HG03196 (cell line): Measurements from ENCODE around the gene CMTM5.
"Not testable (repeated sequence)": the region's sequence is repeated elsewhere in the genome, so short reads cannot be mapped to it uniquely, and the experiment has no call there.

Experiments used
- ATAC-seq: cut with Tn5 transposase; IDR thresholded peaks from one replicate; pipeline ENCODE4 v1.9.1; 2021; ENCODE audit not compliant: unreplicated experiment

The CMTM5 gene

DNA sequence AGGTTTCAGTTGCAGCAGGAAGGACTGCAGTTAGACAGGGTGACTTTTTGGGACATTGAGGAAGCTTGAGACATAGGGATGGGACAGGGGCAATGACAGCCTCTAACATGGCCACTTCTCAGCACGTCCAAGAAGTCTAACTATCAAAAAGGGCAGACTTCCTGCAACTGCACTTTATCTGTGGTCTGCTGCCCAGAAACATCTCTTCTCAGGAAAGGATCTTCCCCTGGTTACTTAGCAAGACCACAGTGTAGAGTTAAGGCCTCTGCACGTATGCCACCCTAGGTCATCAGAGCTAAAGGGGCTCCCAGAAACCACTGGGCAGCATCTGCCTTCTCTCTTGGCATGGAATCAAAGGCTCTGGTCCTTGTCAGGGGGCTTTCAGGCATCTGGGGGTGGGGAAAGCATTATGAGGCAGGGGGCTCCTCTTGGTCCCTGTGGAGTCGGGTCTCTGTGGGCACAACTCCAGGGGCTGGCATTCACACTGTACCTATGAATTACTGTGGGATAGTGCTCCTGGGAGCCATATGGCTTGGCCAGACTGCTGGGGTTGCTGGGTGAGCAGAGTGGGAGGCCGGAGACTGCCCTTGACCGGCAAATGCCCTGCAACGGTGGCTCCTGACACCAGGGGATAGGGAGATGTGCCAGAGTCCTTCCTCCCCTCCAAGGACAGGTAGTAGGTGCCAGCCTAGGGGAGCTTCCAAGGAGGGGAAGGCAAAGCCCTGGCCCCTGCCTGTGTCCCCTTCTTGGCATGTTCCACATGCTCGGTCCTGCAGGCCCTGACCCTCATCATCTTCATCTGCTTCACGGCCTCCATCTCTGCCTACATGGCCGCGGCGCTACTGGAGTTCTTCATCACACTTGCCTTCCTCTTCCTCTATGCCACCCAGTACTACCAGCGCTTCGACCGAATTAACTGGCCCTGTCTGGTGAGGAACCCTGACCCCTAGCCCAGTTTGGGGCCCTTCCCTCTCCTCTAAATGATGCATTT is 1.0 kb downstream of the CMTM5 start:
- ATAC-seq: no peak

DNA sequence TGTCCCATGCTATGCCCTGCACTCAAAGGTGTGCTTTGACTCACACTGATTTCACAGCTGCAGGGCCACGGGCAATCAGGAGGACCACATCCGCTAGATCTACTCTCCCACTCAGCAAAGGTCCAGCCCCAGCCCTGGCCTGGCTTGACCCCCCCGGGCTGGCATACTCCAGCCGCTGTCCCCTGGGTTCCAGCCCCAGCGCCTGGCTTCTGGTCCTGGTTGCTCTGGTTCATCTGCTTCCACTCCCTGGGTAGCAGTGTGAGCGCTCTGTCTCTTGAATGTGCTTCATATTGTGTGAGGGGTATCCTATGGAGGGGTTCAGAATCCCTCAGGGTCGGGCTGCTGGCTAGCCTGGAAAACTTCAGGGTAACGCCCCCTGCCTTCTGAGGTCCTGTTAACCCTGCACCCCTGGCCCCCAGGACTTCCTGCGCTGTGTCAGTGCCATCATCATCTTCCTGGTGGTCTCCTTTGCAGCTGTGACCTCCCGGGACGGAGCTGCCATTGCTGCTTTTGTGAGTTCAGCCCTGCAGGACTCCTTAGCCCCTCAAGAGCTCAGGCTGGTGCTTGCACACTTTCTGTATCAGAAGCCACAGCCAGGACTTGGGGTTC is 1.9 kb downstream of the CMTM5 start:
- ATAC-seq: no peak

DNA sequence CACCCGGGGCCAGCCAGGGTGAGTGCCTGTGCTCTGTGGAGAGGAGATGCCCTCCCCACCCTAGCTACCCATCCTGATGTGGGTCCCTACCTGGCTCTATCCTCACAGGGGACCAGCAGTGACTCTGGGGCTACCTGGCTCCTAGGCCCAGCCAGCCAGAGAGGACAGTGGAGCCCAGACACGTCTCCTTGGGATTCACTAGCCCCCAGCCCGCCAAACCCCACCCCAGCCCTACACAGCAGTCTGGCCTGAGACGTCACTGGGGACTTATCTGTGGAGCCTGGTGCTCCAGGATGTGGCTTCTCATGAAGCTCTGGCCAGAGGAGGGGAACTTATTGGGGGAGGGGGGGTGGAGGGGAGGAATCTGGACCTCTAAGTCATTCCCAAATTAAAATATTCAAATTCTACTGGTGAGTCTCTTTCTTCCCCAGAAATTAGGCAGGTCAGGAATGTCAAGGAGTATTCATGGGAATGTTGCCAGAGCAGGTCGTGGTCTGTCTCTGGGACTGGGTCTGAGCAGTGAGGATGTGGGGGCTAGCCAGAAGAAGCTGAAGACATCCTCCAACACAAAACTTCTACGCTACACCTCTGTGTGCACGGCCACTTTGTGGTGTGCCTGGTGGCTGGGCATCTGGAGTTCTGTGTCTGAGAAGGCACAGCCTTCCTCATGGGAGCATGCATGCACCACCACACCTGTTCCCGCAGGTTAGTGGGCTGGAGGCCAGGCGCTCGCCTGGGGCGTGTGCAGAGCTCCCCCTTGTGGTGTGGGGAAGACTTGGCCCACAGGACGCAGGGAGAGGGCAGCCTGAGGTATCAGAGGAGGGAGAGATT is 2.7 kb downstream of the CMTM5 start:
- ATAC-seq: no peak

- no peak for ATAC-seq
Observed at GRCh38 chr14:23380197-23380914, 3.5 kb downstream of the CMTM5 start.

DNA sequence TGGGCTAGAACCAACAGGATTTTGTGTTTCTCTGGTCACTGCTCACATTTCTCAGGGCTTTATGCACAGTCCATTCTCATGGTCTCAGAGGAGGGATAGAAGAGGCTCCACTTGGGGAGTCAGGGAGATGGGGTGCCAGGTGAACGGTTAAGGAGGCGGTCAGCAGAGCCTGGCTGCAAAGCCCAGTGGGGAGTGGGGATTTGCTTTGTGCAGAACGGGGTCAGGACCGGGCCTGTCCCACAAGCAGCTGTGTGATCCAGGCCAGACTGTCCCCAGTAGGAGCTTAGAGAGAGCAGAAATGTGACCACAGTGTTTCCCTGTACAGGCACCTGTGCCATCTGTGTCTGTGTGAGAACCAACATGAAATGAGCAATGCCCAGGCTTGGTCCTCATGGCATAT is 4.1 kb downstream of the CMTM5 start:
- ATAC-seq: no peak

GRCh38 chr14:23381871-23382270 is 5.0 kb downstream of the CMTM5 start:
- no peak for ATAC-seq

- ATAC-seq: no peak
Observed at GRCh38 chr14:23382276-23382675, 5.4 kb downstream of the CMTM5 start.

DNA sequence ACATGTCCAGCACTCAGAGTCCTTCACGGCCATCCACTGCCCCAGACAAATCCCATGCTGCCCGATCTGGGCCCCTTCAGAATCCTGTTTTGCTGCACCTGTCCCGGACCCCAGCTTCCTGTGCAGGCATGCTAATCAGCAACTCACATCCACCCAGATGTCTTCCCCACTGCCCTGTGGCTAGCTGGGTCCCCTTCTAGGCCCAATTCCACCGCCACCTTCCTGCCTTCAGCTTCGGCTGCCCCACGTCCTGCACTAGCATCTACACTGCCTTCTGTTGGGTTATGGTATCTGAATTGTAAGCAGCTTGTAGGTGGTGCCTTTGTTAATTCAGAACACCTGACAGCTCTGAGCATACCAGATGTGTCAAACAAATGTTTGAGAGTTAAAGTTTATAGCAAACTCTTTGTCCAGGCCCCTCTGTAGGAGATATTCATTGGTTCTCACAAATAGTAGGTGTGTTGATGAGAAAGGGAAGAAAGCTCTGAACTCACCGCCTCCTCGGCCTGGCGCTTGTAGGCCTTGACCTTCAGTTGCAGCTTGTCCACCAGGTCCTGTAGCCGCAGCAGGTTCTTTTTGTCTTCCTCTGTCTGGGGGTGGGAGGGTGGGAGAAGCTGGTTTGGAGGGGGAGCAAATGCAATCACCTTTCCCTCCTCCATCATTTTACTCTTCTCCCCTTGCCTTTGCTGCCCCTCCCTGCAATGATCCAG is 6.0 kb downstream of the CMTM5 start:
- no peak for ATAC-seq

DNA sequence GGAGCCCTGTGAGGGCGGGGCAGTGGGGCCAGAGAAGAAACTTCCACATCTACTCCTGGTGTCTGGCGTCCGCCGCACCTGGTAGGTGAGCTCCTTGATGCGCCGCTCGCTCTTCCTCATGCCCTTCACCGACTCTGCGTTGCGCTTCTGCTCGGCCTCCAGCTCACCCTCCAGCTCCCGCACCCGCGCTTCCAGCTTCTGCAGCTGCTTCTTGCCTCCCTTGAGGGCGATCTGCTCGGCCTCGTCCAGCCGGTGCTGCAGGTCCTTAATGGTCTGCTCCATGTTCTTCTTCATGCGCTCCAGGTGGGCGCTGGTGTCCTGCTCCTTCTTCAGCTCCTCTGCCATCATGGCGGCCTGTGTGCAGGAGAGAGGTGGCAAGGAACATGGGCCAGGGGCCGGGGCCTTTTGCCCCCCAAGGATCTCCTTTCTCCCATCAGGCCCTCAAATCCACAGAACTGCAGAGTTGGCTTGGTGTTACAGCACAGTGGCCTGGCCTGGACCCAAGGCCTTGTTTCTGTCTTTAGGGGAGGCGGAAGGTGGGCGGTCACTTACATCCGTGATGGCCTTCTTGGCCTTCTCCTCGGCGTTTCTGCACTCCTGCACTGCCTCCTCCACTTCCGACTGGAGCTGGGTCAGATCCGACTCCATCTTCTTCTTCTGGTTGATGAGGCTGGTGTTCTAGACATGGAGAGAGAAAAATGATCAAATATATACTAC is 7.7 kb downstream of the CMTM5 start:
- ATAC-seq: no peak

GRCh38 chr14:23385244-23385641 is 8.4 kb downstream of the CMTM5 start:
- ATAC-seq: no peak

- ATAC-seq: no peak
Observed at GRCh38 chr14:23385642-23386265, 8.9 kb downstream of the CMTM5 start.

DNA sequence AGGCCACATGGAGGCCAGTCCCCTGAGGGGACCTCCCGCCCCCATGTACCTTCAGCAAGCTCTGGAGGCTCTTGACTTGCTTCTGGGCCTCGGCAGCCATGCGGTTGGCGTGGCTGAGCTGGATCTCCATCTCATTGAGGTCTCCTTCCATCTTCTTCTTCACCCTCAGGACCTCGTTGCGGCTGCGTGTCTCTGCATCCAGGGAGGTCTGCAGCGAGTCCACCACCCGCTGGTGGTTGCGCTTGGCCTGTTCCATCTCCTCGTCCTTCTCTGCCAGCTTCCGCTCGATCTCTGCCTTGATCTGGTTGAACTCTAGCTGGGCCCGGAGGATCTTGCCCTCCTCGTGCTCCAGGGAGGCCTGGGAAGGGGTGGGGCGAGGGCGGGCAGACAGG is 9.4 kb downstream of the CMTM5 start:
- ATAC-seq: not testable (repeated sequence)

GRCh38 chr14:23386999-23387398 is 10.2 kb downstream of the CMTM5 start:
- ATAC-seq: no peak

DNA sequence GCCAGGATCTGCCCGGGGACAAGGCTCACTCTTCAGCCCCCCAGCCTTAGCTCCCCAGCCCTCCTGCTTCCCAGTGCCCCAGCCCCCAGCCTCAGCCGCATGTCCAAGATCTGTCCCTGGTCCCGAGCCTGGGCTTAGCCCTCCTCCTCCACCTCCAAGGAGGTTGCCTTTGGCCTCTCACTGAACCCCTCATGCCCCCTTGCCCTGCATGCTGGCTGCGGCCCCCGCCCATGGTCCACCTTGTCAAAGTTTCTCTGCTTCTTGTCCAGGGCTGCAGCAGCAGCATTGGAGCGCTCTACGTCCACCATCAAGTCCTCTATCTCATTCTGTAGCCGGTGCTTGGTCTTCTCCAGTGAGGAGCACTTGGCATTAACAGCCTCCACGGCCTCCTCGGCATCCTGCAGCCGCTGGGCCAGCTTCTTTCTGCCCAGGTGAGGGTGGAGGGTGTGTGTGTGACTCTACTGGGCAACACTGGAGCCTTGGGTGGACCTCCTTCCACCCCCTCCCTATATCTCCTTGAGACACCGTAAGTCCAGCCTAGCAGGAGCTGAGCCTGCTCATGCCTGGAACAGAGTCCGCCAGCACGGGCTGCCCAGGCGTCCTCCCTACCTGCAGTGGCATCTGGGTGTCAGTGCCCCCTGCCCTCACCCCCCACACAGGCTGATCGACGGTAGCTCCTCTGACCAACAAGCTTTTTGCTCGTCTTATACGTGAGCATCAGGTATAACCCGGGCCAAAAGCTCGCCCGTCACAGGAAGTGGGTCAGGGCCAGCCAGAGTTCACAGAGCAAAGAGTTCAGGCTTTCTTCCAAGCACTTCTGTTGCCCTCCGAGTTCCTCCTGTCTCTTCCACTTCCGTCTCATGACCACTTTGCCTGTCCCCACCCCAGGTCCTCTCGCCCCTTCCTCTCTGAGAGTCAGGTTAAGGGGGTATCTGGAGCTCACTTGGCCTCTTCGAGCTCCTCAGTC is 11.4 kb downstream of the CMTM5 start:
- no peak for ATAC-seq

- ATAC-seq: no peak
Observed at GRCh38 chr14:23388996-23389395, 12.2 kb downstream of the CMTM5 start.

DNA sequence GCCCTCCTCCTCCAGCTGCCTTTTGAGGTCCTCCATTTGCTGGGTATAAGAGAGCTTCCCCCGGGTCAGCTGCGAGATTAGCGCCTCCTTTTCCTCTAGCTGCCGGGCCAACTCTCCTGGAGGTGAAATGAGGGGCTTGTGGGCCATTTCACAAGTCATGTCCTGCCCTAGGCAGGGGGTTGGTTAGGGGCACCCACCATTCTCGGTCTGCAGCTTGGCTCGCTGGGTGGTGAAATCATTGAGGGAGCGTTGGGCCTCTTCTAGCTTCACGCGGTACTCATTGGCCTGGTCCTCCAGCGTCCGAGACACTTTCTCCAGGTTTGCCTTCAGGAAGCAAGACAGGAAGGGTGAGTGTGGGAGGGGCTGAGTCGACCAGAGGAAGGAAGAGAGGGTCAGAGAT is 12.6 kb downstream of the CMTM5 start:
- ATAC-seq: no peak

GRCh38 chr14:23389871-23390270 is 13.0 kb downstream of the CMTM5 start:
- not testable (repeated sequence) for ATAC-seq

- no peak for ATAC-seq
Observed at GRCh38 chr14:23392613-23393012, 15.8 kb downstream of the CMTM5 start.
